GM21381 (cell line): Measurements from ENCODE around the gene PRDM5.

Source experiments
- ATAC-seq: cut with Tn5 transposase; IDR thresholded peaks from one replicate; pipeline ENCODE4 v1.9.1; 2021; ENCODE audit warnings: mild to moderate bottlenecking, moderate library complexity; ENCODE audit not compliant: unreplicated experiment

Gene PRDM5

GRCh38 chr4:120858776-120859175 is 63.8 kb downstream of the PRDM5 start:
- no peak for ATAC-seq

GRCh38 chr4:120857312-120857711 is 65.2 kb downstream of the PRDM5 start:
- no peak for ATAC-seq

- no peak for ATAC-seq
Observed at GRCh38 chr4:120856294-120856693, 66.2 kb downstream of the PRDM5 start.

- ATAC-seq, result peak; percentile 92
Observed at GRCh38 chr4:120855307-120856001, 67.1 kb downstream of the PRDM5 start.

- no peak for ATAC-seq
Observed at GRCh38 chr4:120853161-120853935, 69.2 kb downstream of the PRDM5 start.

GRCh38 chr4:120850018-120850599 is 72.4 kb downstream of the PRDM5 start:
- ATAC-seq, result no peak

- ATAC-seq, result no peak
Observed at GRCh38 chr4:120847019-120847582, 75.4 kb downstream of the PRDM5 start.

- ATAC-seq, result peak; percentile 88
Observed at GRCh38 chr4:120844528-120844921, 78.0 kb downstream of the PRDM5 start.

GRCh38 chr4:120843849-120844527 is 78.5 kb downstream of the PRDM5 start:
- no peak for ATAC-seq

GRCh38 chr4:120842031-120842430 is 80.5 kb downstream of the PRDM5 start:
- no peak for ATAC-seq

GRCh38 chr4:120841580-120841979 is 80.9 kb downstream of the PRDM5 start:
- ATAC-seq, result no peak

GRCh38 chr4:120839974-120840751 is 82.4 kb downstream of the PRDM5 start:
- ATAC-seq, result no peak

- no peak for ATAC-seq
Observed at GRCh38 chr4:120839334-120839973, 83.1 kb downstream of the PRDM5 start.

GRCh38 chr4:120838784-120839183 is 83.7 kb downstream of the PRDM5 start:
- ATAC-seq, result no peak

GRCh38 chr4:120837656-120838055 is 84.9 kb downstream of the PRDM5 start:
- ATAC-seq, result no peak

GRCh38 chr4:120835342-120835741 is 87.2 kb downstream of the PRDM5 start:
- ATAC-seq, result no peak

GRCh38 chr4:120830204-120830603 is 92.3 kb downstream of the PRDM5 start:
- no peak for ATAC-seq

- no peak for ATAC-seq
Observed at GRCh38 chr4:120829113-120829831, 93.3 kb downstream of the PRDM5 start.

GRCh38 chr4:120826853-120827252 is 95.7 kb downstream of the PRDM5 start:
- ATAC-seq, result no peak
